ENCODE data around the gene RNF126.
A peak's percentile ranks its signal among the peaks of the same experiment; 100 is the strongest.
"Not testable (repeated sequence)": the region's sequence is repeated elsewhere in the genome, so short reads cannot be mapped to it uniquely, and the experiment has no call there.

Gene RNF126

DNA sequence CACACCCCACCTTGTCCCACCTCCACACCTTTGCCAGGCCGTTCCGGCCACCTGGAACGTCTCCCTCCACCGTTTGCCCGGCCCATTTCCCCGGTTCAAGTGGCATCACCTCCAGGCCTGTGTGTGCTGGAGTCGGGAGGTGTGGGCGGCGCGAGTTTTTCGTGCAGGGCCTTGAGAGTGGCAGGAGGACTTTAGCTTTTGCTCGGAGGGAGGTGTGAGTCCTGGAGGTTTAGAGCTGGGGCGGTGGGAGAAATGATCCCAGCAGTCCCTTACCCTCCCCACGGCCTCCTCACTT, 41.4 kb upstream of the RNF126 start:
- no peak for DNase-seq (ENCODE audit: low read depth)
- no peak for TF ChIP-seq CTCF (IDR thresholded peaks at IDR 0.05; ENCODE audit: low read length, missing control alignments)
- no peak overlapping the region for H3K4me3 ChIP-seq (replicated peaks; ENCODE audit: low read depth, low read length)

GRCh38 chr19:703651-704446, 40.8 kb upstream of the RNF126 start:
- peak overlapping the region; percentile 26 for H3K4me3 ChIP-seq (replicated peaks; ENCODE audit: low read depth, low read length)
- TF ChIP-seq CTCF (IDR thresholded peaks at IDR 0.05; ENCODE audit: low read length, missing control alignments): no peak
- peak; percentile 67 for DNase-seq (ENCODE audit: low read depth)

DNA sequence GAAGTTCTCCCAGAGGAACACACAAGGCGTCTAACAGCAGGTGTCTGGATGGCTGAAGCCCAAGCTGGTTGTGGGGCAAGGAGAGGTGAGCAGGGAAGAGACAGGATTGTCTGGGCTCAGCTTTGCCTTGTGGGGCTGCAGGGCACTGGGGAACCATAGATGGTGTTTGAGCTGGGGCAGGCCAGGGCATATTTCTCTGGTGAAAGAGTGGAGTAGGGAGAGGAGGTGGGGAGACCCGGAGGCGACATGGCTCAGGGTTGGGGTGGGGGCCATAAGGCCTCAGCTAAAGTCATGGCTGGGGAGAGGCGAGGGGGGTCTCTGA, 40.3 kb upstream of the RNF126 start:
- DNase-seq (ENCODE audit: low read depth): no peak
- TF ChIP-seq CTCF (IDR thresholded peaks at IDR 0.05; ENCODE audit: low read length, missing control alignments): no peak

GRCh38 chr19:702847-703246, 39.8 kb upstream of the RNF126 start:
- DNase-seq (ENCODE audit: low read depth); H3K4me3 ChIP-seq (replicated peaks; ENCODE audit: low read depth, low read length): not testable (repeated sequence)

More for the DNA sequence above, 40.3 kb upstream of the RNF126 start:
- peak overlapping the region; percentile 26 for H3K4me3 ChIP-seq (replicated peaks; ENCODE audit: low read depth, low read length)

- H3K4me3 ChIP-seq (replicated peaks; ENCODE audit: low read depth, low read length); DNase-seq (ENCODE audit: low read depth): not testable (repeated sequence)
Measured at GRCh38 chr19:699885-700284, 36.9 kb upstream of the RNF126 start.

- not testable (repeated sequence) for DNase-seq (ENCODE audit: low read depth); H3K4me3 ChIP-seq (replicated peaks; ENCODE audit: low read depth, low read length)
Measured at GRCh38 chr19:698529-698928, 35.5 kb upstream of the RNF126 start.

GRCh38 chr19:695352-695949, 32.4 kb upstream of the RNF126 start, which contains the start of gene PRSS57:
Gene PRSS57, minus strand, starts transcription at chr19:695452. Its CDS starts 22 bp downstream, at chr19:695430.
- no peak within 1 kb of the TSS for H3K4me3 ChIP-seq (replicated peaks; ENCODE audit: low read depth, low read length)
- TF ChIP-seq CTCF (IDR thresholded peaks at IDR 0.05; ENCODE audit: low read length, missing control alignments): no peak
- no peak for DNase-seq (ENCODE audit: low read depth)

DNA sequence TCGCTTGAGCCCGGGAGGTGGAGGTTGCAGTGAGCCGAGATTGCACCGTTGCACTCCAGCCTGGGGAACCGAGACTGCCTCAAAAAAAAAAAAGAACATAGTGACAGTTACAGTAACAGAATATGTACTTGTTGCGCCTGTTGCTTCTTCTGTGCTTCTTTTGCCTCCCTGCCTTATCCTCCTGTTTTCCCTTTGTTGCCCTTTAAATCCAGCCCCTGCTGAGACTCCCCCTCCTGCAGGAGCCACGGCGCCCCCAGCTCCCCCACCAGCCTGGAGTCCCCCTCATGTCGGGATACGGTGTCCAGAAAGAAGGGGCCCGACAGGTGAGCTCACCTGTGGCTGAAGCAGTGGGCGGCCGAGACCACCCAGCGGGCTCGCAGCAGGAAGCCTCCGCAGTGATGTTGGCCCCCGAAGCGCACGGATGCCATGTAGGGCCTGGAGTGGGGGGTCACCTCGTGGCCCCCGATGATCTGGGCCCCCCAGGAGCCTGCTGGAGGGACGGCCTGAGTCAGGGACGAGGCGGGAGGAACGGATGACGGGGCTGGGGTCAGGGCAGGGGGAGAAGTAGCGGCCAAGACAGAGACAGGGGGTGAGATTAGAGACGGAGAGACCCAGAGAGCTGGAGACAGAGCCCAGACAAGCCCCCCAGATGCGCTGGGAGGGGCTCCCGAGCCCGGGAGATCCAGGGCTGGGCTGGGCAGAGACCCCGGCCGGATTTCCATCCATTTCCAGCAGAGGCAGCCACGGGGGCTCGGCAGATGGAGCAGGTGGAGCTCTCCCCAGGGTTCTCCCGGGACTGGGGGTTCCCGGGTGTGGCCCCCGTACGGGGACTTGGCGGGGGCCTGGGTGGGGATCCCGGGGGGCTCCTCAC, 31.7 kb upstream of the RNF126 start:
- no peak for DNase-seq (ENCODE audit: low read depth)
- H3K4me3 ChIP-seq (replicated peaks; ENCODE audit: low read depth, low read length): no peak overlapping the region
- no peak for TF ChIP-seq CTCF (IDR thresholded peaks at IDR 0.05; ENCODE audit: low read length, missing control alignments)

Measured in fibroblast of pulmonary artery (primary cell).